GM21515 (cell line): ENCODE data around the gene AGAP1.
"Not testable (repeated sequence)": the region's sequence is repeated elsewhere in the genome, so short reads cannot be mapped to it uniquely, and the experiment has no call there.

ENCODE experiments used
- ATAC-seq: cut with Tn5 transposase; IDR thresholded peaks from one replicate; pipeline ENCODE4 v1.9.1; 2021; ENCODE audit not compliant: unreplicated experiment

Gene AGAP1

GRCh38 chr2:236047886-236048540 lies 554.2 kb downstream of the AGAP1 start:
- ATAC-seq = no peak

DNA sequence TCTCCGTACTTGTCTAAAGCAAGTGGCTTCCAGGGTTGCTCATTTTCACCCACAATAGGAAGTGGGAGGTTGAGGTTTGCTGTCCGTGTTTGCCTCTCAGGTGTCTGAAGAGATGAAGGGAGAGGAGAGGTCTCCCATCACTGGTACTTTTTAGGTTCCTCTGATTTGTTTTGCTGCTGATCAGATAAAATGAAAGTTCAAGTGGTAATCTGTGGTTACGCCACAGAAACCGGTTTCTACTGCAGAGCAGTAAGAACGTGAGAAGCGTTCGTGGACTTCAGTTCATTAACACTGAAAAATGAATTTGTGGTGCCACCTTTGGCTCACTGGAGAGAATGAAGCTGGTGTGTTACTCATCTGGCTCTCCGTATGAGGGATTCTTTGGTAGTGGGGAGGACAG lies 556.1 kb downstream of the AGAP1 start:
- ATAC-seq = no peak

- ATAC-seq = no peak
Observed at GRCh38 chr2:236051351-236051750, 557.5 kb downstream of the AGAP1 start.

DNA sequence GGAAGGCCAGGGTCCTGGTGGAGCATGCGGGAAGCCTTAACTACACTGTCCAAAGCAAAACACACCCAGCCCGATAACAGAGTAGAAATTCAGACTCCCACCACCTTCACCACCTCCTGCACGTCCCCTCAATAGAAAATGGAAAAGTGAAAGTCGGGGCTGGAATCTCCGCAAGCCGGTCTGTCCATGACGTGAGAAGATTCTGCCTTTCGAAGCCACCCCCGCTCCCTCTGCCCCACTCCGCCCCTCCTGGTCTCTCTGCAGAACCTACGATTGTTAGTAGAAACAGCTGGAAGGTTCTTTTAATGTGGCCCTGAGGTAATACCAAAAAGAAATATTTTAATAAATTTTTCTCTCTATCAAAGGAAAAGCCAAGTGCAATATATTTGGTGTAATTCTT lies 558.0 kb downstream of the AGAP1 start:
- no peak for ATAC-seq

DNA sequence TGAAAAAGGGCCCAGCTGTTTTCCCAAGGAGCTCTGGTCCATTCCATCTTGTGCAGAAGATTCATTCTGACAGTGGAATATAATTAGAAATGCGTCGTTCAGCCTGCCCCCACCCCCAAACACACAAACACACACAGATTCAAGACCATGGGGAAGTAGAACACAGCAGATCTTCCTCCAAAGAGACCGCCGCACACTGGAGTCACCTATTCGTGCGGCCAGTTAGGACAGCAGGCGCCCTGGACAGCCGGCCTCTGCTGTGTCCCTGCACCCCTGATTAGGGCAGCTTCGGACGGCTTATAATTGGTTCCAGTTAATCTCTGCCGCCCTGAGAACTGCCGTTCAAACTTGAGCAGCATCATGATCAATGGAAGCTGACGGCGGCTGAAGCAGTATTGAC lies 558.4 kb downstream of the AGAP1 start:
- ATAC-seq = no peak

DNA sequence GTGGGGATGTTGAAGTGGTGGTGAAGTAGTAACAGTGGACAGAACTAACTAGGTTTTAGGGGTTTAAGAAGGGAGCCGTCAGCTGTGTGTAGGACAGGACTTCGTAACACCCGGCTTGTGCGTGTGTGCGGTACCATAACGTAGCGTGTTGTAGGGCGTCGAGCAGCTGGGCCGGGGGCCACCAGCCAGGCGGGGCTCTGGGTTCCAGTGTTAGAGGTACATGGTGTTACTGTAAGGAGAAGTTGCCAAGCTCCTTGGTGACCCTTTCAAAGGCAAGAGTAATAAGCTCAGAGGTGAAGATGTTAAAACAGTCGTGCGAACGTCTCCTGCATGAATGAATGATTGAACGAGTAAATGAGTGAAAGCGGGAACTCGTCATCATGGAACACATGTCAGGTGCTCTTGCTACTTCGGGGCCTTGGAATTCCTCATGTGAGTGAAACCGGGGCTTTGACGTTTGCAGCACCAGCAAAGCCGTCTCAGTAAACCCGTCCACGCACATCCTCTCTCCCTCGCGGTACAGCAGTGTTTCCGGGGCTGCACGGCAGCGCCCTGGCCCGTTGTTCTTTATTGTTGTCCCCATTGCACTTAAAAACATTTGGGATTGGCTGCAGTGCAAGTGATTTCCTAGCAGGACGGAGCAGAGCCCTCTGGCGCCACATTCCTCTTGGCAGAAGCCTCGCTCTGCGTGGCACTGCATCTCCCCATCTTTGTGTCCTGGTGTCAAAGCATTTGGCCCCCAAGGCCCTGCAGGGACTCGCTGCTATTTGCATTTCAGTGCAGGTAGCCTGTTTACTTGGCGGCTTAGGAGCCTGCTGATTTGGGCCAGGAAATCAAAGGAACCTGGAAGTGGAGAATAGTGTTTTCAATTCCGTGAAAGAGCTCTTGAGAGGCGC lies 559.3 kb downstream of the AGAP1 start:
- no peak for ATAC-seq

GRCh38 chr2:236054125-236054524 lies 560.3 kb downstream of the AGAP1 start:
- no peak for ATAC-seq

GRCh38 chr2:236054621-236055305 lies 560.9 kb downstream of the AGAP1 start:
- ATAC-seq = no peak

- ATAC-seq = no peak
Observed at GRCh38 chr2:236055471-236055870, 561.6 kb downstream of the AGAP1 start.

GRCh38 chr2:236056141-236056540 lies 562.3 kb downstream of the AGAP1 start:
- no peak for ATAC-seq

GRCh38 chr2:236057375-236057774 lies 563.5 kb downstream of the AGAP1 start:
- ATAC-seq = no peak

- ATAC-seq = no peak
Observed at GRCh38 chr2:236061497-236061896, 567.7 kb downstream of the AGAP1 start.

DNA sequence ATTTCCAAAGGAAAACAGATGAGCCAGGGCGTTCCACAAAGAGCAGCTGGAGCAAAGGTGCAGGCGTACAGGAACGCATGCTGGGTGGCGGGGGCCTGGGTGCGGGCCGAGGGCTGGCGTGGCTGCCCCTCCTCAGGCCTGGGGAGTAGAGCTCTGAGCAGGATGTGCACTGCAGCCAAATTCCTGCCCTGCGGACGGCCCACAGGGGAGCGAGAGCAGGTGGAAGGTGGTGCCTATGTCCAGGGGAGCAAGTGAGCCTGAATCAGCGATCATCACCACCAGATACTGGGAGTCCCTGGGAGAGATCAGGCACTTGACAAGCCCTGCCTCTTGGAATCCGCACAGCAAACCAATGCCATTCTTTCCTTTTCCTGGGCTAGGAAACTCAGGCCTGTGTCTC lies 568.1 kb downstream of the AGAP1 start:
- no peak for ATAC-seq

GRCh38 chr2:236062806-236063205 lies 569.0 kb downstream of the AGAP1 start:
- ATAC-seq = not testable (repeated sequence)

- no peak for ATAC-seq
Observed at GRCh38 chr2:236063994-236064393, 570.2 kb downstream of the AGAP1 start.

DNA sequence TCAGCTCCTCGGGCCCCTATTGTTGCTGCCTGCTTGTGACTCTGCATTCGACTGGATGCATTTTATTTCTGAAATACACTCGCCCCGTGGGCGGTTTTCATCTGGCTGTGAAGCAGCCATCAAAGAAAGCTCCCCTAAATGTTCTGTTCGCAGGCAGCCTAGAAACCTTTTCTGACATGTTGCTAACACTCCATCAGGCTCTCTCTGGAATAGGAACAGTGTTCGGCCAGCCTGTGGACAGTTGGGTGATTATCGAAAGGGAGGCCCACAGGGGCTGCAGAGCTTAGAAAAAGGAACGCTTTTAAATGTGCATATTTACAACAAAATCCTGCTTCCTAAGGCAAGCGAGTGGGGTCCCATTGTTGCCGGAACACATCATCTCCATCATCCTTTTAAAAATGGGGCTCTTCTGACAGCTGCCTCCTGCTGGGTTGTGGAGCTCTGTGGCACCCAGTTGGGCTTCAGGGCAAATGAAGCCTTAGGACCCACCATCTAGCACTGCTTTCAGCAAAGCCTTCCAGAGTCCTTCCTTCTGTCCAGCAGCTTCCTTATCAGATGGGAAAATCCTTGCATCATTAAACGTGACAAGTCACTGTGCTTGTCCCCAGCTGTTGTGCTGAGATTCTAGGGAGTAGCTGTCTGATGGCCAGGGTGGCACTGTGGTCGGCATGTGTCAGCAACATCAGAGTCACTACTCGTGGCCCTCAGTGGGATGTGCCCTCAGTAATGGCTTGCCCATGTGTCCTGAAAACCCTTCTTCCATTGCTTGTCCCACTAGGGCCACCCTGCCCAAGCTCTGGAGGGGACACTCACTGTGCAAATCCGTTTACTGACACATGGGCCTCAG lies 571.7 kb downstream of the AGAP1 start:
- ATAC-seq = no peak

DNA sequence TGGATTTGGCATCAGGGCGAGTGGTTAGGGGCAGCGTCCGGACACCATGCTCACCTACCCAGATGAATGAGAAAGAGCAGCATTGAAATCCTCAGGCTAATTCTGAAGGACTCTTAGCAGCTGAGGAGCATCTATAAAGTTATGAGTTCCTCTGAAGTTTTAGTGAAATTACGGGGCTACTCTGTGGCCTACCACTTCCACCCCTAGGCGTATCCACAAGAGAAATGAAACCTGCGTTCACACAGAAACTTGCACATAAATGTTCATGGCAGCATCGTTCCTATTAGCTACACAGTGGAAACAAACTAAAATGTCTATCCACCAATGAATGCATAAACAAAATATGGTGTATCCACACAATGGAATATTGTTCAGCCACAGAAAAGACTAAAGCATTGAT lies 576.4 kb downstream of the AGAP1 start:
- no peak for ATAC-seq

DNA sequence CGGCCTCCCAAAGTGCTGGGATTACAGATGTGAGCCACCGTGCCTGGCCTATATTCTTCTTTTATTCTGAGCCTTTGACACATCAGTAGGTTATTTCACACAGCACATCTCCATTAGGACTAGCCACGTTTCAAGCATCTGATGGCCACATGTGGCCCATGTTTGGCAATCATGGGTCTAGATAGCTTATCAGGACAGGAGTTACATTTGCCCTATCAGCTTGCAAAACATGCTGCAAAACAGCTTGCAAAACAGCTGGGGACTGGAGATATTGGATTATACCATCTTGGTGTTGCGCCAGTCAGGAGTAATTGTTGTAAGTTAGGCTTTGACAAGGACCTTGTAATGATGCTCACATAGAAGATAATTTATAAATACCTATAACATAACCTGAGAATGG lies 579.4 kb downstream of the AGAP1 start:
- no peak for ATAC-seq

DNA sequence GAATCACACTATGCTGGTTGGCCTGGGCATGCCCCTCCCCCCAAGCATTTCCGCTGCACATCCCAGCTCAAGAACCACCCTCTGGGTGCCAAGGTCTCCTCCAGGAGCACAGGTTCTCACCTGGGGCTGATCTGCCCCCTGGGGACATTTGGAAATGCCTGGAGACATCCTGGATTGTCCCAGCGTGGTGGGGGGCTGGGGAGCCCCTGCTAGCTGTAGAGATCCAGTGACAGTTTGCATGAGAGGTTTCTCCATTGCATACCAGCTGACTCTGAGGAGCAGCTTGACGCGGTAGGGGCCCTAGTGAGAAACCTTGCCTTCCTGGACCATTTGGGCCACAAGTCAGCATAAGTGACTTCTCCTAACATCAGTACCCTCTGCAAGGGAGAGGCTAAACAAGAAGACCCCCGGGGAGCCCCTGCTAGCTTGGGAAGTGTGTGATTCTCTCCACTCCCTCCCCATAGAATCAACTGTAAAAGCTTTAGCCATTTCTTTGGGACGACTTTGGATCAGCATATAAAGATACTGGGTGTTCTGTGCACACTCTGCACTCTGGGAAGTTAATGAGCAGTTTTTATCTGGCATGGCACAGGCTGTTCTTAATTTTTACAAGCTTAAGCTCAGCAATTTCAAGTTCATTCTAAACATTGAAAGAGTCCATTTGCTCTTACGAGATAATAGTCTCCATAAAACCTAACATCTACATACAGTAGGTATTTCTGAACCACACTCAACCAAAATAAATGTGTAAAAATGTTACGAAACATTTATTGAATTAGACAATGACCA lies 580.2 kb downstream of the AGAP1 start:
- no peak for ATAC-seq

DNA sequence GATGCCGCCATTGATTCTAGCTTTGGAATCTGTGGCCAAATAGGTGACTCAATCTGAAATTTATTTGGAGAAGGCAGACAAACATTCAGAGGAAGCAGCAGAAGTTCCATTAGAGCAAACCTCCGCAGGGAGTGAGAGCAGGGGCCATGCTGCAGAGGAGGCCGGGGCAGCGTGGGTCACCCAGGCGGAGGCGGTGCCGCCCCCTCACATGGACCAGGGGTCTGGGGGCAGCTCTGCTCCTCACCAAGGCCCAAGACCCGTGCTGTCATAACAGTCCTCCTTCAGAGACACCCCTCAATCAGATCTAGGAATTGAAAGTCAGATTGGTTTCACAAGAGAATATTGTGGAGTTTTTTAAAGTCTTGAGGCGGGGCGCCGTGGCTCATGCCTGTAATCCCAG lies 582.0 kb downstream of the AGAP1 start:
- ATAC-seq = no peak
